Panc1 (cell line): ENCODE measurements around the gene SETD7.

Experiments
- POLR2AphosphoS5 ChIP-seq: IDR thresholded peaks from 2 replicates; pipeline ENCODE4 v1.6.1; 2012; ENCODE audit warnings: mild to moderate bottlenecking, low read depth, low read length, moderate library complexity
- TF ChIP-seq, protein P1 (sequence below): fragments of 450-650 bp; IDR thresholded peaks from 2 replicates; pipeline ENCODE4 v1.5.1; 2017; ENCODE audit warnings: mild to moderate bottlenecking
- TF ChIP-seq, protein P2 (sequence below), 2 experiments: IDR thresholded peaks; 2 replicates each; pipeline ENCODE4 v1.6.1; 2011 to 2012; ENCODE audit warnings: low read depth in 2 of 2, control low read depth in 1 of 2, low read length in 1 of 2, mild to moderate bottlenecking in 1 of 2, moderate library complexity in 1 of 2; ENCODE audit not compliant: insufficient read depth in 1 of 2

DNA sequence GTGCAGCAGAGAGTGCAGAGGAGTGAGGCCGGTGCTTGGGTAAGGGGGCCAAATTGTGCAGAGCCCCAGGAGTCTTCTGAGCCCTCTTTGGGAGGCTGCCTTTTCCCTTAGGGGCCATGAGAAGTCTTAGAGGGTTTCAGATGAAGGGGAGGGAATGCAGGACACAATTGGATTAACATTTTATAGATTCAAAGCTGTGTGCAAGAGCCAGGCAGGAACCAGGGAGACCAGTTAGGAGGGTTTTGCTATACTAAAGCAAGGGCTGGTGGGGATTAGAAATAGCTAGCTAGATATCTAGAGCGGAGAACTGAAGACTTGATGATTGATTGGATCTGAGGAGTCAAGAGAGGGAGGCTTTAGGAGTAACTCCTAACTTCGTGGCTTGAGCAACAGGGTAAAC, 49.5 kb upstream of the SETD7 start:
- TF ChIP-seq, protein P1, sequence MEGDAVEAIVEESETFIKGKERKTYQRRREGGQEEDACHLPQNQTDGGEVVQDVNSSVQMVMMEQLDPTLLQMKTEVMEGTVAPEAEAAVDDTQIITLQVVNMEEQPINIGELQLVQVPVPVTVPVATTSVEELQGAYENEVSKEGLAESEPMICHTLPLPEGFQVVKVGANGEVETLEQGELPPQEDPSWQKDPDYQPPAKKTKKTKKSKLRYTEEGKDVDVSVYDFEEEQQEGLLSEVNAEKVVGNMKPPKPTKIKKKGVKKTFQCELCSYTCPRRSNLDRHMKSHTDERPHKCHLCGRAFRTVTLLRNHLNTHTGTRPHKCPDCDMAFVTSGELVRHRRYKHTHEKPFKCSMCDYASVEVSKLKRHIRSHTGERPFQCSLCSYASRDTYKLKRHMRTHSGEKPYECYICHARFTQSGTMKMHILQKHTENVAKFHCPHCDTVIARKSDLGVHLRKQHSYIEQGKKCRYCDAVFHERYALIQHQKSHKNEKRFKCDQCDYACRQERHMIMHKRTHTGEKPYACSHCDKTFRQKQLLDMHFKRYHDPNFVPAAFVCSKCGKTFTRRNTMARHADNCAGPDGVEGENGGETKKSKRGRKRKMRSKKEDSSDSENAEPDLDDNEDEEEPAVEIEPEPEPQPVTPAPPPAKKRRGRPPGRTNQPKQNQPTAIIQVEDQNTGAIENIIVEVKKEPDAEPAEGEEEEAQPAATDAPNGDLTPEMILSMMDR: no peak
- TF ChIP-seq, protein P2, sequence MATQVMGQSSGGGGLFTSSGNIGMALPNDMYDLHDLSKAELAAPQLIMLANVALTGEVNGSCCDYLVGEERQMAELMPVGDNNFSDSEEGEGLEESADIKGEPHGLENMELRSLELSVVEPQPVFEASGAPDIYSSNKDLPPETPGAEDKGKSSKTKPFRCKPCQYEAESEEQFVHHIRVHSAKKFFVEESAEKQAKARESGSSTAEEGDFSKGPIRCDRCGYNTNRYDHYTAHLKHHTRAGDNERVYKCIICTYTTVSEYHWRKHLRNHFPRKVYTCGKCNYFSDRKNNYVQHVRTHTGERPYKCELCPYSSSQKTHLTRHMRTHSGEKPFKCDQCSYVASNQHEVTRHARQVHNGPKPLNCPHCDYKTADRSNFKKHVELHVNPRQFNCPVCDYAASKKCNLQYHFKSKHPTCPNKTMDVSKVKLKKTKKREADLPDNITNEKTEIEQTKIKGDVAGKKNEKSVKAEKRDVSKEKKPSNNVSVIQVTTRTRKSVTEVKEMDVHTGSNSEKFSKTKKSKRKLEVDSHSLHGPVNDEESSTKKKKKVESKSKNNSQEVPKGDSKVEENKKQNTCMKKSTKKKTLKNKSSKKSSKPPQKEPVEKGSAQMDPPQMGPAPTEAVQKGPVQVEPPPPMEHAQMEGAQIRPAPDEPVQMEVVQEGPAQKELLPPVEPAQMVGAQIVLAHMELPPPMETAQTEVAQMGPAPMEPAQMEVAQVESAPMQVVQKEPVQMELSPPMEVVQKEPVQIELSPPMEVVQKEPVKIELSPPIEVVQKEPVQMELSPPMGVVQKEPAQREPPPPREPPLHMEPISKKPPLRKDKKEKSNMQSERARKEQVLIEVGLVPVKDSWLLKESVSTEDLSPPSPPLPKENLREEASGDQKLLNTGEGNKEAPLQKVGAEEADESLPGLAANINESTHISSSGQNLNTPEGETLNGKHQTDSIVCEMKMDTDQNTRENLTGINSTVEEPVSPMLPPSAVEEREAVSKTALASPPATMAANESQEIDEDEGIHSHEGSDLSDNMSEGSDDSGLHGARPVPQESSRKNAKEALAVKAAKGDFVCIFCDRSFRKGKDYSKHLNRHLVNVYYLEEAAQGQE (IDR thresholded peaks at IDR 0.05; ENCODE audit: insufficient read depth in 1 of 2, low read depth in 2 of 2, low read length in 1 of 2): no peak
- TF ChIP-seq POLR2AphosphoS5: no peak
